Left lung (tissue), 10 donors: Measurements from ENCODE around the gene SIN3B. TPM values are rescaled to one million over a fixed set of nuclear protein-coding genes. Genes with fewer than 3 reads are reported as not detected.
A peak's percentile ranks its signal among the peaks of the same experiment; 100 is the strongest.

Experiments used
- ATAC-seq: fragments of 200-7000 bp; cut with Tn5 transposase; one replicate; pipeline ENCODE4 v1.9.1; 2020; ENCODE audit warnings: moderate library complexity
- DNase-seq, 4 donors: peaks; one replicate each; pipeline ENCODE4 v3.0.0-alpha.2; 2013 to 2020
- H3K27ac ChIP-seq, 2 donors: fragments of 200-600 bp; sonication (generic) in 1 of 2; one replicate each; pipeline versions ENCODE4 v1.5.0 to v1.8.0; 2020 to 2021
- H3K27me3 ChIP-seq, 2 donors: fragments of 200-600 bp; sonication (generic) in 1 of 2; one replicate each; pipeline versions ENCODE4 v1.5.0 to v1.8.0; 2020 to 2021
- H3K36me3 ChIP-seq, 2 donors: fragments of 200-600 bp; sonication (generic) in 1 of 2; one replicate each; pipeline versions ENCODE4 v1.5.0 to v1.8.0; 2020 to 2021
- H3K4me1 ChIP-seq, 2 donors: fragments of 200-600 bp; one replicate each; pipeline ENCODE4 v1.8.0; 2021
- H3K4me3 ChIP-seq, 2 donors: fragments of 200-600 bp; sonication (generic) in 1 of 2; one replicate each; pipeline versions ENCODE4 v1.5.0 to v1.8.0; 2020 to 2021; ENCODE audit warnings: mild to moderate bottlenecking in 1 of 2
- H3K9me3 ChIP-seq, 2 donors: fragments of 200-600 bp; sonication (generic) in 1 of 2; one replicate each; pipeline versions ENCODE4 v1.5.0 to v1.8.0; 2020 to 2021
- CTCF ChIP-seq, 2 donors: fragments of 200-600 bp; sonication (generic) in 1 of 2; IDR thresholded peaks; one replicate each; pipeline versions ENCODE4 v1.5.0 to v1.8.0; 2021; ENCODE audit warnings: antibody characterized with exemption in 2 of 2
- intact Hi-C, 2 donors: fragments of 100-400 bp; cut with DNase I; formaldehyde crosslinking; loops; one replicate each; pipeline versions ENCODE4 v1.11.2 to v1.14.2; 2022
- polyA plus RNA-seq, 6 donors: library from polyadenylated mRNA; unstranded; fragments of 120-200 nt; gene quantifications; one replicate each; pipeline ENCODE4 v1.2.1, GENCODE V29; 2013; ENCODE audit not compliant: insufficient read length in 6 of 6
- total RNA-seq, 2 donors: library from RNA; stranded (reverse); fragmentation: NEBNext Ultra II Directional; extraction: Animal tissue kit (Norgen Biotek cat#: 25700); gene quantifications; one replicate each; pipeline ENCODE4 v1.2.1, GENCODE V29; 2021
- donor health status: DM: no; HTN: yes; CAD: no.
- donor health status: DM: no; HTN: no; CAD: no.

Gene SIN3B
- total and polyA plus RNA-seq, 8 donors: 46.3 to 91.1 (median 69.5) TPM

- Histone ChIP-seq H3K27ac (no peak overlapping the region), H3K36me3 (peaks cover 0 to 85% of the 10 kb centered on the region in 2 donors), H3K4me1 (peaks cover 9 to 33% of the 10 kb centered on the region in 2 donors), H3K9me3 (no peaks in the 10 kb centered on the region), H3K4me3 (no peak overlapping the region), H3K27me3 (no peaks in the 10 kb centered on the region)
- ATAC-seq (no peak), DNase-seq (no peak)
- TF ChIP-seq CTCF (IDR thresholded peaks at IDR 0.05): no peak
- intact Hi-C loops: no loop called here
These were observed 5.5 kb downstream of the SIN3B start for GRCh38 chr19:16834747-16835146.

DNA sequence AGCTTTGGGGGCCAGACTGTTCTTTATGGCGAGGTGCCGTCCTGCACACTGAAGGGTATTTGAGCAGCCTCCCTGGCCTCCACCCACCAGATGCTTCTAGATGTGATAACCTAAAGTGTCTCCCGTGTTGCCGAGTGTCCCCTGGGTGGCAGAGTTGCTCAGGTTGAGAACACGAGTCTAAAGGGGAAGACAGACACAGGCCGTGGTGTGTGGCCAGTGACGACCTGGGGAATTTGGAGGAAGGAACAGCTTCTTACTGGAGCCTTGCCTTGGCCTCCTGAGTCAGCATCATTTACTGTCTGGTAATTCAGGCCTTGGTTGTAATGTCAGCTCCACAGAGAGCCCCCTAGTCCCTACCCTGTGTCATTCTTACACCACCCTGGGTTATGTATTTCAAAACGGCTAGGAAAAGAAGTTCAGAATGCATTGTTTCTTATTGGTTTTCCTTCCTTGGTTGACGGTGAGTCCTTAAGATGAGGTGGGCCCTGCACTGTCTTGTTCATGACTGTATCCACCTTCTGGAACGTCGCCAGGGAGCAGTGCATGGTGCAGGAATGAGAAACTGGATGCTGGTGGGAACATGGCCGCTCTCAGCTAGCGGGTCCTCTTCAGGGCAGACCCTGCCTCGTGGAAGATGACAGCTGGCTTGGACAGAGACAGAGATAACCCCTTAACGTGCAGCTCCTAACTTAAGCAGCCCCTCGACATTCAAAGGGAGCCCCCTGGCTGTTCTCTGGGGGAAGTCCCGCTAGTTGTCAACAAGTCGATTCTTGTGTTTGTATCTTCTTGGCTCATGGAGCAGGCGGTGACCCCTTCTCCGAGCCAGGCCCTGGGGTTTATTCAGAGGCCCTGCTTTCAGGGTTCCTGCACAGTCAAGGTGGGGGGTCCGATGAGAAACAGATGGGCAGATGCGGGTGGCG, 7.2 kb downstream of the SIN3B start:
- intact Hi-C loops: no loop called here
- peaks cover 0 to 17% of the 10 kb centered on the region in 2 donors for H3K4me1 ChIP-seq
- H3K4me3 ChIP-seq: no peak overlapping the region
- DNase-seq: peak in 1 of 4 donors; percentile 61
- H3K36me3 ChIP-seq: peaks cover 0 to 95% of the 10 kb centered on the region in 2 donors
- TF ChIP-seq CTCF (IDR thresholded peaks at IDR 0.05): no peak
- no peak overlapping the region for H3K27ac ChIP-seq
- no peaks in the 10 kb centered on the region for H3K9me3 ChIP-seq
- H3K27me3 ChIP-seq: no peaks in the 10 kb centered on the region
- ATAC-seq: peak; percentile 66

- peaks cover 0 to 95% of the 10 kb centered on the region in 2 donors for H3K36me3 ChIP-seq
- ATAC-seq: no peak
These were observed 7.8 kb downstream of the SIN3B start for GRCh38 chr19:16837035-16837362.

GRCh38 chr19:16841391-16841926, 12.3 kb downstream of the SIN3B start:
- no peaks in the 10 kb centered on the region for H3K9me3 ChIP-seq
- no peak overlapping the region for H3K27ac ChIP-seq
- no peak for TF ChIP-seq CTCF (IDR thresholded peaks at IDR 0.05)
- DNase-seq: peak in 1 of 4 donors; percentile 24
- H3K36me3 ChIP-seq: peaks cover 0 to 97% of the 10 kb centered on the region in 2 donors
- no peak overlapping the region for H3K4me3 ChIP-seq
- H3K4me1 ChIP-seq: peaks cover 0 to under 1% of the 10 kb centered on the region in 2 donors
- no peaks in the 10 kb centered on the region for H3K27me3 ChIP-seq
- intact Hi-C loops: no loop called here
- no peak for ATAC-seq

More at GRCh38 chr19:16837035-16837362, 7.8 kb downstream of the SIN3B start:
- Histone ChIP-seq H3K27me3 (no peaks in the 10 kb centered on the region), H3K27ac (no peak overlapping the region), H3K9me3 (no peaks in the 10 kb centered on the region), H3K4me3 (no peak overlapping the region), H3K4me1 (peaks cover 0 to 17% of the 10 kb centered on the region in 2 donors)
- DNase-seq: no peak
- intact Hi-C loops: no loop called here
- TF ChIP-seq CTCF (IDR thresholded peaks at IDR 0.05): no peak

GRCh38 chr19:16846901-16847300, 17.7 kb downstream of the SIN3B start:
- ATAC-seq: no peak
- Histone ChIP-seq H3K27me3 (no peaks in the 10 kb centered on the region), H3K27ac (no peak overlapping the region), H3K36me3 (peaks cover 0 to 100% of the 10 kb centered on the region in 2 donors), H3K4me1 (no peaks in the 10 kb centered on the region), H3K9me3 (no peaks in the 10 kb centered on the region), H3K4me3 (no peak overlapping the region)
- no peak for DNase-seq
- intact Hi-C loops: no loop called here
- no peak for TF ChIP-seq CTCF (IDR thresholded peaks at IDR 0.05)
